Activated CD8-positive, alpha-beta T cell treated with anti-CD3 and anti-CD28 coated beads, Interleukin-2, amount 10 ng/mL, durations not matched to agents 7 days and 5 days (primary cell): ENCODE data around the gene MAP2K2. TPM values are rescaled to one million over a fixed set of nuclear protein-coding genes. Genes with fewer than 3 reads are reported as not detected.

Experiments used
- ATAC-seq: fragments of 150-1000 bp; cut with Tn5 transposase; one replicate; pipeline ENCODE4 v1.10.0; 2021; ENCODE audit warnings: moderate library complexity
- CTCF ChIA-PET: fragments of 350-600 bp; sonication (Branson Sonifier 250); formaldehyde crosslinking; loops from one replicate; lab custom pipeline; 2021; ENCODE audit warnings: antibody characterized with exemption; lab: Charles Lee
- POLR2A ChIA-PET: fragments of 350-600 bp; sonication (Branson Sonifier 250); formaldehyde crosslinking; loops from one replicate; lab custom pipeline; 2021; ENCODE audit warnings: antibody characterized with exemption; lab: Charles Lee
- DNase-seq: peaks from one replicate; pipeline ENCODE4 v3.0.0-alpha.2; 2020
- H3K27ac Mint-ChIP-seq: one replicate; pipeline ENCODE4 v1.8.0; 2021; ENCODE audit warnings: mild to moderate bottlenecking, mixed read lengths
- H3K27me3 Mint-ChIP-seq: one replicate; pipeline ENCODE4 v1.8.0; 2021; ENCODE audit warnings: low read depth, mixed read lengths
- H3K36me3 Mint-ChIP-seq: one replicate; pipeline ENCODE4 v1.8.0; 2021; ENCODE audit warnings: low read depth, mixed read lengths
- H3K4me1 Mint-ChIP-seq: one replicate; pipeline ENCODE4 v1.8.0; 2021; ENCODE audit warnings: low read depth, mixed read lengths
- H3K4me3 Mint-ChIP-seq: one replicate; pipeline ENCODE4 v1.8.0; 2021; ENCODE audit warnings: mild to moderate bottlenecking, mixed read lengths
- H3K9me3 Mint-ChIP-seq: one replicate; pipeline ENCODE4 v1.8.0; 2022; ENCODE audit warnings: mixed read lengths; ENCODE audit not compliant: insufficient read depth
- total RNA-seq, 2 experiments: library from RNA; stranded (reverse); gene quantifications; one replicate each; pipeline ENCODE4 v1.2.3, GENCODE V29; 2021

Gene MAP2K2
- total RNA-seq, 2 experiments from 2014 or later: 218 to 234 TPM

GRCh38 chr19:4071610-4072009 is 52.3 kb downstream of the MAP2K2 start:
- POLR2A ChIA-PET: no interaction called here
- CTCF ChIA-PET: no interaction called here
- H3K9me3 Mint-ChIP-seq: no peaks in the 10 kb centered on the region
- DNase-seq (no peak), ATAC-seq (no peak)
- peak overlapping the region; percentile 34 for H3K27ac Mint-ChIP-seq
- H3K4me1 Mint-ChIP-seq: peaks cover 49% of the 10 kb centered on the region
- H3K4me3 Mint-ChIP-seq: no peak overlapping the region
- no peaks in the 10 kb centered on the region for H3K36me3 Mint-ChIP-seq
- H3K27me3 Mint-ChIP-seq: no peaks in the 10 kb centered on the region

DNA sequence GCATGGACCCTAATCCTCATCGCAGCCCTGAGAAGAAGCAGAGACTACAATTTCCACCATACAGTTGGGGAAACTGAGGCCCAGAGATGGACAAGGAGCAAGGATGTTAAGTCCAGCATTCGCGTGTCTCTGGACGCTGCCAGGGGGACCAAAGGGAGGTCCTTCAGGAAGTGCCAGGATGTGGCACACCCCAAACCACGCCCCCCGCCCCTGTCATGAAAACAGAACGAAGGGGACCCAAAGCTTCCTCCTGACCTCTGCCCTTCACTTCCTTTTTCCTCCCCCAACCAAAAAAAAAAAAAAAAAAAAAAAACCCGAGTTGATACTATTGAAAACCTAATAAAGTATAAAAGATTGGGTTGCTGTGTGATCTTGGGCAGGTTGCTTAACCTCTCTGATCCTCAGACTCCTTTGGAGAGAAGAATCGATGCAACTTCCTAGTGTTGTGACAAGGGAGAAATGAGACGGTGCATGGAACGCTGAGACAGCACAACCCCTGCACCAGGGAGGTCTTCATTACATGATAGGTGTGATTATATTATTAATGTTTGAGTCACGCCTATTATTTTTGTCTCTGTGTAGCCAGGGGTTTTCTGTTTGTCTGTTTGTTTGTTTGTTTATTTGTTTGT is 54.5 kb downstream of the MAP2K2 start:
- no peak for ATAC-seq
- Mint-ChIP-seq H3K4me1 (peaks cover 30% of the 10 kb centered on the region), H3K4me3 (peak overlapping the region; percentile 82), H3K36me3 (no peaks in the 10 kb centered on the region), H3K27me3 (no peaks in the 10 kb centered on the region), H3K9me3 (no peaks in the 10 kb centered on the region), H3K27ac (peak overlapping the region; percentile 89)
- POLR2A ChIA-PET: interaction anchor here (0.6 to 1.1 kb wide), 2 partner anchors 44 to 86 kb away, joined by 3 read pairs; no protein-coding TSS in a partner anchor
- CTCF ChIA-PET: interaction anchor here (1.1 kb wide), 1 partner anchor 8 kb away, joined by 4 read pairs; no protein-coding TSS in a partner anchor
- DNase-seq: peak; percentile 85

GRCh38 chr19:4068047-4068966 is 55.6 kb downstream of the MAP2K2 start:
- Mint-ChIP-seq H3K4me1 (peaks cover 31% of the 10 kb centered on the region), H3K4me3 (peak overlapping the region; percentile 82), H3K27ac (peak overlapping the region; percentile 89), H3K27me3 (no peaks in the 10 kb centered on the region), H3K36me3 (peaks cover 5% of the 10 kb centered on the region), H3K9me3 (no peaks in the 10 kb centered on the region)
- CTCF ChIA-PET: interaction anchor here (1.1 to 2.4 kb wide), 2 partner anchors 9 to 71 kb away, joined by 4 to 11 read pairs; no protein-coding TSS in a partner anchor
- no peak for ATAC-seq
- peak; percentile 49 for DNase-seq
- POLR2A ChIA-PET: interaction anchor here (1.1 kb wide), 1 partner anchor 35 kb away, joined by 3 read pairs; no protein-coding TSS in a partner anchor

DNA sequence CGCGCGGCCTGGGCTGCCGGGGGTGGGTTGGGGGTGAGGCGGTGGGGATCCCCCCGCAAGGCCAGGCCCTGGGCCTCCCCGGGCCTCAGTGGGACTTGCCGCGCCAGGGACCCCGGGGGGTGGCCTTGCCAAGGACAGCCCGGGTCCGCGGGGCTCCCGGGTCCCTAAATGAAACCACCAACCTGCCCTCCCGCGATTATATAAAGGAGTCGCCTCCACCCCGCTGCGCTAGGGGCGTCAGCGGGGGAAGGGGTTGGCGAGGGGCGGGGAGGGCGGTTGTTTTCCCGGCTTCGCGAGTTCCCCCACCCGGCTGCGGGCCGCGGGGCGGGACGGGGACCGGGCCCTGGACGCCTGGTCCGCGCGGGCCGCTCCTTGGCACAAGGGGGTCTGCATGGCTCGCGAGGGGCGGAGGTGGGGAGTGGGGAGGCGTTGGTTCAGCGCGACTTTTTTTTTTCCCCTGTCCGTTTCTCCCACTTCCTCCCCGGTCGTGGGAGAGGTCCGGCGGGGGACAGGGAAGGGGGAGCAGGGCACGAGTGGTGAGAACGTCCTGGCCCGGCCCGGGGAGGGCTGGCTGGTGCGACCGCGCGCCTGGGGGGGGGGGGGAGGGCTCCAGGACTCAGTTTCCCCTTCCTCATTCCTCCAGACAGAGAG is 56.4 kb downstream of the MAP2K2 start:
- ATAC-seq: no peak
- Mint-ChIP-seq H3K9me3 (no peaks in the 10 kb centered on the region), H3K36me3 (peaks cover 8% of the 10 kb centered on the region), H3K27ac (peak overlapping the region; percentile 89), H3K4me1 (peaks cover 37% of the 10 kb centered on the region), H3K4me3 (peak overlapping the region; percentile 82), H3K27me3 (no peaks in the 10 kb centered on the region)
- POLR2A ChIA-PET: interaction anchor here (1.1 kb wide), 1 partner anchor 36 kb away, joined by 3 read pairs; no protein-coding TSS in a partner anchor
- DNase-seq: no peak
- CTCF ChIA-PET: interaction anchor here (2.4 kb wide), 1 partner anchor 72 kb away, joined by 11 read pairs; no protein-coding TSS in a partner anchor

GRCh38 chr19:4066682-4067395 is 57.1 kb downstream of the MAP2K2 start, which contains the start of gene ZBTB7A:
TSS of gene ZBTB7A (minus strand) at chr19:4066899. CDS start at chr19:4055232, 11,667 bp downstream.
- H3K4me3 Mint-ChIP-seq: peak within 1 kb of the TSS; percentile 82
- POLR2A ChIA-PET: interaction anchor here (1.1 to 1.3 kb wide), 5 partner anchors 22 to 48 kb away, joined by 3 to 7 read pairs (median 3); no protein-coding TSS in a partner anchor
- H3K9me3 Mint-ChIP-seq: no peaks in the 10 kb centered on the region
- peak within 1 kb of the TSS; percentile 90 for H3K27ac Mint-ChIP-seq
- ATAC-seq (peak; percentile 52), DNase-seq (peak; percentile 87)
- CTCF ChIA-PET: interaction anchor here (1.2 to 2.4 kb wide), 3 partner anchors 23 to 73 kb away, joined by 4 to 11 read pairs (median 9); no protein-coding TSS in a partner anchor
- no peaks in the 10 kb centered on the region for H3K27me3 Mint-ChIP-seq
- peaks cover 41% of the 10 kb centered on the region for H3K4me1 Mint-ChIP-seq
- peaks cover 11% of the 10 kb centered on the region for H3K36me3 Mint-ChIP-seq

DNA sequence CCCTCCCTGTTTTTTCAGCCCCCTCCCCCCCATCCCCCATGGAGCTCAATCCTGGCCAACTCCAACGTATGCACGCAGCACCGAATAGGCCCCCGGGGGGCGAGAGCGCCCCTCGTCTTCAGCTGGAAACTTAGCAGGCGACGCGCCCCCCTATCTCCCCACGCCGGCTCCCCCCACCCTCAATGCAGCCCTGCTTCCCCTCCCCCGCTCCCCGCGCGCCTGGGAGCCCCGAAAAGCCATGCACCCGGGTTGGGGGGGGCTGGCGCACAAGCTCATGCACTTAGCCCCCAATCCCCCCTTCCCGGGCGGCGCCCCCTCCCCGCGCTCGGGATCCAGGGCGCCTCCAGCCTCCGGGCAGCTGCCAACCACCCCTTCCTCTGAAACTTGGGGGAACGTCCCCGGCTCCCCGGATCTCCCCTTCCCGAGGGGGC is 57.7 kb downstream of the MAP2K2 start:
- ATAC-seq (peak; percentile 0), DNase-seq (no peak)
- H3K27ac Mint-ChIP-seq: peak overlapping the region; percentile 64
- CTCF ChIA-PET: interaction anchor here (0.6 to 2.4 kb wide), 4 partner anchors 18 to 73 kb away, joined by 3 to 11 read pairs (median 6); no protein-coding TSS in a partner anchor
- peaks cover 11% of the 10 kb centered on the region for H3K36me3 Mint-ChIP-seq
- peaks cover 38% of the 10 kb centered on the region for H3K4me1 Mint-ChIP-seq
- no peaks in the 10 kb centered on the region for H3K27me3 Mint-ChIP-seq
- H3K9me3 Mint-ChIP-seq: no peaks in the 10 kb centered on the region
- POLR2A ChIA-PET: interaction anchor here (0.8 to 1.3 kb wide), 8 partner anchors 18 to 78 kb away, joined by 3 to 7 read pairs (median 4); no protein-coding TSS in a partner anchor
- H3K4me3 Mint-ChIP-seq: peak overlapping the region; percentile 67

DNA sequence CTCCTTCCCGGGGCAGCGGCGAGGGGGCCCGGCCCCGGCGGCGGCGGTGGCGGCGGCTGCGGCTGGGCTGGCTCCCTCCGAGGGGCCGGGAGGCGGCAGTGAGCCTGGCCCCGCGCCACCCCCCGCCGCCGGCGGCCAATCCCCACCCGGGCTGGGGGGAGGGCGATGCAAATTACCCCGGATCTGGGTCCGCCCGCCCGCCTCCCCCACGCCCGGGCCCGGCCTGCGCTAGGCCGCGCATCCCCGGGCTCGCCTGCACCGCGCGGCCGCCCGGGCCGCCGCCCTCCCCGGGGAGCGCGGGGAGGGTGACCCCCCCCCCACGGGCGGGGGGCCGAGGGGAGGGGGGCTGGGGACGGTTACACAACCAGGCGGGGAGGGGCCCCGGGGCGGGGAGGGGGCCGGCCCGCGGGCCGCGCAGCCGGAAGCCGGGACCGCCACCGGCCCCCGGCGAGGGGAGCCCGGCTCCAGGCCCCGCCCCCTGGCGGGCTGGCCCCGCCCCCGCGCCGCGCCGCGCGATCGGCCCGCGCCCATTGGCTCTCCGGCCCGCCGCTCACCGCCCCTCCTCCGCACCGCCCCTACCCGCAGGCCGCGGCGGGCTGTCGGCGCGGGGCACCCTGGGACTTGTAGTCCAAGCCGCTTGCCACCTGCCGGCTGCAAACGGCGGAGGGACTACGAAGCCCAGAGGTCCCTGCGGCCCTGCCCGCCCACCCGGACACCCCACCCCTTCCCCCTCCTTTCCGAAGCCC is 58.3 kb downstream of the MAP2K2 start:
- H3K9me3 Mint-ChIP-seq: no peaks in the 10 kb centered on the region
- H3K4me3 Mint-ChIP-seq: peak overlapping the region; percentile 67
- peak; percentile 72 for ATAC-seq
- DNase-seq: peak; percentile 97
- no peaks in the 10 kb centered on the region for H3K27me3 Mint-ChIP-seq
- peaks cover 11% of the 10 kb centered on the region for H3K36me3 Mint-ChIP-seq
- ChIA-PET CTCF (interaction anchor here (0.6 to 2.4 kb wide), 4 partner anchors 18 to 74 kb away, joined by 3 to 11 read pairs (median 6); no protein-coding TSS in a partner anchor), POLR2A (interaction anchor here (0.8 to 1.3 kb wide), 8 partner anchors 19 to 78 kb away, joined by 3 to 7 read pairs (median 4); no protein-coding TSS in a partner anchor)
- H3K4me1 Mint-ChIP-seq: peaks cover 42% of the 10 kb centered on the region
- H3K27ac Mint-ChIP-seq: peak overlapping the region; percentile 64

DNA sequence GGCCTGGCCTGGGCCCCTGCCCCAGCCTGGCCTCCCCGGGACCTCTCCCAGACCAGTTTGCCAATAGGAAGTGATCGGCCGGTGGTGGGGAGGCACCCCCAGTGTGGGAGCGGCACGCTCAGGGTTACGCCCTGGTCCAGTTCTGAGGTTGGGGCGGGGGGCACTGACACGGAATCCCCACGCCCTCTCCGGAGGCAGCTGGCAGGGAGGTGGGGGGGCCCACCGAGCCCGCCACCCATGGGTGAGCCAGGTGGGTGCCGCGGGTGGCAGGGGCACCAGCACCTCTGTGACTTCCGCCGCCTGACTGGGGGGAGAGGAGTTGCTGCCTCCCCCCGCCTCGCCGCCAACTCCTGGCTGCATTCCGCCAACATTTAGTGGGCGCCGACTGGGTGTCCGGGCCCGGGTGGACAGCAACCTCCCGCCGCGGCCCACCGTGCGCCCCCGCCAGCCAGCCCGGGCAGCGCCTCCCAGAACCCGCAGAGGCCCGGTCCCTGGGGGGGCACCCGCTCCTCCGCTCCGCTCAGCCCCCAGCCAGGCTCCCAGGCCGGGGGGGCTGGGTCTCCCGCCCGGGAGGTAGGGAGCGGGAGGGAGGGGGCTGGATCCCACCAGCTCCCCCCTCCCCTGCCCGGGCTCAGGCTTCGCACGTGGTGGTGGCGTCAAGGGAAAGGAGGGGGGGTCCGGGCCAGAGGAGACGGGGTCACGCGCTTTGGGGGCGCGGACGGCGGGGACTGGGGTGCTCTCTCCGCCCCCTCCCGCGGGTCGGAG is 59.2 kb downstream of the MAP2K2 start:
- ATAC-seq (no peak), DNase-seq (peak; percentile 57)
- peaks cover 15% of the 10 kb centered on the region for H3K36me3 Mint-ChIP-seq
- H3K4me3 Mint-ChIP-seq: peak overlapping the region; percentile 84
- ChIA-PET POLR2A (interaction anchor here (0.6 kb wide), 1 partner anchor 51 kb away, joined by 3 read pairs; no protein-coding TSS in a partner anchor), CTCF (interaction anchor here (1.5 kb wide), 1 partner anchor 75 kb away, joined by 5 read pairs; no protein-coding TSS in a partner anchor)
- peaks cover 42% of the 10 kb centered on the region for H3K4me1 Mint-ChIP-seq
- no peaks in the 10 kb centered on the region for H3K27me3 Mint-ChIP-seq
- peak overlapping the region; percentile 86 for H3K27ac Mint-ChIP-seq
- H3K9me3 Mint-ChIP-seq: no peaks in the 10 kb centered on the region

GRCh38 chr19:4064149-4064495 is 59.8 kb downstream of the MAP2K2 start:
- POLR2A ChIA-PET: no interaction called here
- H3K27me3 Mint-ChIP-seq: no peaks in the 10 kb centered on the region
- H3K4me1 Mint-ChIP-seq: peaks cover 39% of the 10 kb centered on the region
- ATAC-seq (no peak), DNase-seq (no peak)
- peak overlapping the region; percentile 86 for H3K27ac Mint-ChIP-seq
- no peaks in the 10 kb centered on the region for H3K9me3 Mint-ChIP-seq
- peaks cover 15% of the 10 kb centered on the region for H3K36me3 Mint-ChIP-seq
- H3K4me3 Mint-ChIP-seq: peak overlapping the region; percentile 84
- CTCF ChIA-PET: interaction anchor here (1.5 kb wide), 1 partner anchor 76 kb away, joined by 5 read pairs; no protein-coding TSS in a partner anchor
